ENCODE measurements around the gene UBAP1.

GRCh38 chr9:34151398-34151797 lies 27.4 kb upstream of the UBAP1 start:
- TF ChIP-seq CTCF (IDR thresholded peaks at IDR 0.05; ENCODE audit: low read depth, low read length) (no peak), MYC (IDR thresholded peaks at IDR 0.05; ENCODE audit: low read depth, low read length) (no peak), POLR2A (IDR thresholded peaks at IDR 0.05; ENCODE audit: extremely low read depth, insufficient read length) (no peak), MAX (IDR thresholded peaks at IDR 0.05; ENCODE audit: low read depth, low read length) (no peak)
